HCT116 (cell line): ENCODE data around the gene ACYP2. TPM values are rescaled to one million over a fixed set of nuclear protein-coding genes. Genes with fewer than 3 reads are reported as not detected.

Experiments used
- total RNA-seq: library from RNA; stranded (reverse); gene quantifications from one replicate; pipeline ENCODE4 v1.2.1, GENCODE V29; 2021; ENCODE audit not compliant: unreplicated experiment

Gene ACYP2
- total RNA-seq, 1 experiment from 2014 or later: 9.4 TPM

Other genes with a start within 250 kb of the ACYP2 start
- gene PSME4, start 144.6 kb upstream of the ACYP2 start, total RNA-seq: 53.2 TPM
- gene TSPYL6, start 140.6 kb downstream of the ACYP2 start, total RNA-seq: not detected